ENCODE data around the gene NELL1. TPM values are rescaled to one million over a fixed set of nuclear protein-coding genes. Genes with fewer than 3 reads are reported as not detected.

The NELL1 gene
- total RNA-seq, 4 donors from 2014 or later: not detected

DNA sequence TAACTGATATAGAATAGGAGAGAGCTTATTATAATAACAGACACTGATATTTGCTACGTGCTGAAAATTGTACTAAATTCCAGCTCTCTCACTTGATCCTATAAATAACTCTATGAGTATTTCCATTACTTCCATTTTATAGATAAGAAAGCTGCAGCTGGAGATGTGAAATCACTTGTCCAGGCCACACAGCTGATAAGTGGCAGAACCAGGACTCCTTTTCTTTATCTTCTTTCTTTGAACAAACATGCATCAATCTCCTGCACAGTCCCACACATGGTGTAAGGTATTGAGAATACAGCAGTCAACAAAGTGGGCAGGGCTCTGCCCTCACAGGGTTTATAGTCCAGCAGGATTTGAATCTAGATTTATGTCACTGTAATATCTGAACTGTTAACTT, 652.1 kb downstream of the NELL1 start:
- Histone ChIP-seq H3K4me1 (no peaks in the 10 kb centered on the region), H3K27ac (no peak overlapping the region), H3K9me3 (no peaks in the 10 kb centered on the region), H3K27me3 (no peaks in the 10 kb centered on the region), H3K36me3 (no peaks in the 10 kb centered on the region), H3K4me3 (replicated peaks in 1 of 3) (no peak overlapping the region)
- intact Hi-C loops (cut with DNase I): no loop called here
- 51 to 55% methylated on average over 1 of the region's 1 CpG for WGBS, 2 donors
- DNase-seq: no peak
- TF ChIP-seq POLR2A (IDR thresholded peaks at IDR 0.05): no peak
- TF ChIP-seq, protein P1, sequence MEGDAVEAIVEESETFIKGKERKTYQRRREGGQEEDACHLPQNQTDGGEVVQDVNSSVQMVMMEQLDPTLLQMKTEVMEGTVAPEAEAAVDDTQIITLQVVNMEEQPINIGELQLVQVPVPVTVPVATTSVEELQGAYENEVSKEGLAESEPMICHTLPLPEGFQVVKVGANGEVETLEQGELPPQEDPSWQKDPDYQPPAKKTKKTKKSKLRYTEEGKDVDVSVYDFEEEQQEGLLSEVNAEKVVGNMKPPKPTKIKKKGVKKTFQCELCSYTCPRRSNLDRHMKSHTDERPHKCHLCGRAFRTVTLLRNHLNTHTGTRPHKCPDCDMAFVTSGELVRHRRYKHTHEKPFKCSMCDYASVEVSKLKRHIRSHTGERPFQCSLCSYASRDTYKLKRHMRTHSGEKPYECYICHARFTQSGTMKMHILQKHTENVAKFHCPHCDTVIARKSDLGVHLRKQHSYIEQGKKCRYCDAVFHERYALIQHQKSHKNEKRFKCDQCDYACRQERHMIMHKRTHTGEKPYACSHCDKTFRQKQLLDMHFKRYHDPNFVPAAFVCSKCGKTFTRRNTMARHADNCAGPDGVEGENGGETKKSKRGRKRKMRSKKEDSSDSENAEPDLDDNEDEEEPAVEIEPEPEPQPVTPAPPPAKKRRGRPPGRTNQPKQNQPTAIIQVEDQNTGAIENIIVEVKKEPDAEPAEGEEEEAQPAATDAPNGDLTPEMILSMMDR (IDR thresholded peaks at IDR 0.05): no peak

DNA sequence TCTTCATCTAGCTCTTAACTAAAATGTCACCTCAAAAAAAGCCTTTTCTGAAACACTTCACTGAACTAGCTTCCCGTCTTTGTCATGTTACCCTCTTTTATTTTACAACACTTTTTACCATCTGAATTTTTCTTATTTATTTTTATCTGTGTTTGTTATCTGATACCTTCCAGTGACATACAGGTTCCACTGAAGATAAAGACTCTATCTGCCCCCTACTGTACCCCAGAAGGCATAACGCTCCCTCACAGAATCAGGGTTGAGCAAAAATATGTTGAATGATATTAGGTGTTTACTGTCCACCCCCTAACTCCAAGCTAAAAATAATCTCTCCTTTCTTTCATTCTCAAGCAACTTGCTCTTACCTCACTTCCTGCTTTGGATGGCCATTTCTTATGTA, 654.2 kb downstream of the NELL1 start:
- no peaks in the 10 kb centered on the region for H3K36me3 ChIP-seq
- no peak overlapping the region for H3K27ac ChIP-seq
- H3K4me1 ChIP-seq: no peaks in the 10 kb centered on the region
- intact Hi-C loops (cut with DNase I): no loop called here
- no peaks in the 10 kb centered on the region for H3K9me3 ChIP-seq
- no peak for DNase-seq
- 84 to 86% methylated on average over 2 of the region's 2 CpGs for WGBS, 2 donors
- no peaks in the 10 kb centered on the region for H3K27me3 ChIP-seq
- H3K4me3 ChIP-seq (replicated peaks in 1 of 3): no peak overlapping the region
- TF ChIP-seq POLR2A (IDR thresholded peaks at IDR 0.05): no peak
- TF ChIP-seq, protein P1 (IDR thresholded peaks at IDR 0.05): no peak

DNA sequence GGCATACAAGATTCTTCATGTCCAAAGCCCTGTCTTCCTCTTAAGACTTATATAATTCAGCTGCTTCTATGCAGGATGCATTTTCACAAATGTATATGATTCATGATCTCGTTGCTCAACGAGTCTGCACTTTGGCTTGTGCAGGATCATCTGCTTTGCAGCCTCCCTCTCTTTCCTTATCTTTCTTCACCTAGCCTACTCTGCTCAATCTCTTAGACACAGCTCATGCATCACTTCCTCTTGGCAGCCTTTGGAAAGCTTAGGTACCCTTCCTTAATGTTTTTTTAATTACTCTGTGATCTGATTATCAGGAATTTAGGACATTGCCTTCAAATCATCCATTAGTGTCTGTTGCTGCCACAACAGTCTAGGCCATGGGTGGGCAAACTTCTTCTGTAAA, 673.8 kb downstream of the NELL1 start:
- TF ChIP-seq, protein P1 (IDR thresholded peaks at IDR 0.05): no peak
- no peak for TF ChIP-seq POLR2A (IDR thresholded peaks at IDR 0.05)
- WGBS, 2 donors: 67 to 76% methylated on average over 2 of the region's 2 CpGs
- no peaks in the 10 kb centered on the region for H3K4me1 ChIP-seq

DNA sequence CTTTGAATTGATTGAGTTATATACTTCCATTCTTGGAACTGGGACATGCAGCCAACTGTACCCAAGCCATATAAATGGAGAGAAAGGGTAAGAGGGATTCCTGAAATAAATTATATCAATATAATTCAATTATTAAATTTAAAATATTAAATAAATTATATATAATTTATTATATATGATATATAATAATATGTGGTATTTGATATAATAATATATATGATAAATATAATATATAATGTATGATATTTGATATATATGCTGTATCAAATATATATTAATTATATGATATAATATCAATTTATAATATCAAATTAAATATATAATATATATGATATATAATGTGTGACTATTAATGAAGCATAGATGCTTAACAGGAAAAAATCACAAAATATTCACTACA, 677.0 kb downstream of the NELL1 start:
- H3K27ac ChIP-seq: no peak overlapping the region
- TF ChIP-seq, protein P1 (IDR thresholded peaks at IDR 0.05): no peak
- no peak for TF ChIP-seq POLR2A (IDR thresholded peaks at IDR 0.05)

More for the DNA sequence above, 673.8 kb downstream of the NELL1 start:
- H3K36me3 ChIP-seq: no peaks in the 10 kb centered on the region
- intact Hi-C loops (cut with DNase I): no loop called here
- no peak overlapping the region for H3K4me3 ChIP-seq (replicated peaks in 1 of 3)
- no peak overlapping the region for H3K27ac ChIP-seq
- no peaks in the 10 kb centered on the region for H3K9me3 ChIP-seq
- no peak for DNase-seq
- no peaks in the 10 kb centered on the region for H3K27me3 ChIP-seq

DNA sequence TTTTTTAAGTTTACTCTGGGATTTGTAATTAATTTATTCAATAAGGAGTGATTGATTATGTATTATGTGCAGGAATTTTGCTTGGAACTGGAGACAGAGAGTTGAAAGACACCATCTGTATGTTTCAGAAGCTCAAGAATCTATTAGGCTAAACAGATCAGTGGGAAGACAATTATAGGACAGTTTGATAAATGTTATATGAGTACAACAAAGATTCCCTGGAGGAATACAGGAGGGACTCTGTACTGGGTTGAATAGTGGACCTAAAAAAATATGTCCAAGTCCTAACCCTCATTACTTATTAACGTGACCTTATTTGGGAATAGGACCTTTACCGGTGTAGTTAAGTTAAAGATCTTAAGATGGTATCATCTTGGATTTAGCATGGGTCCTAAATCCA, 681.2 kb downstream of the NELL1 start:
- DNase-seq: no peak
- H3K4me3 ChIP-seq (replicated peaks in 1 of 3): no peak overlapping the region
- intact Hi-C loops (cut with DNase I): no loop called here
- H3K27me3 ChIP-seq: no peaks in the 10 kb centered on the region
- H3K36me3 ChIP-seq: no peaks in the 10 kb centered on the region
- TF ChIP-seq, protein P1 (IDR thresholded peaks at IDR 0.05): no peak
- no peak overlapping the region for H3K27ac ChIP-seq
- peaks cover 13 to 14% of the 10 kb centered on the region in 2 donors for H3K4me1 ChIP-seq
- WGBS, 2 donors: 88 to 96% methylated on average over 2 of the region's 2 CpGs
- H3K9me3 ChIP-seq: no peaks in the 10 kb centered on the region

More for the DNA sequence above, 677.0 kb downstream of the NELL1 start:
- no peaks in the 10 kb centered on the region for H3K9me3 ChIP-seq
- no peaks in the 10 kb centered on the region for H3K4me1 ChIP-seq
- no peak for DNase-seq
- intact Hi-C loops (cut with DNase I): no loop called here
- no peak overlapping the region for H3K4me3 ChIP-seq (replicated peaks in 1 of 3)
- no peaks in the 10 kb centered on the region for H3K27me3 ChIP-seq
- no peaks in the 10 kb centered on the region for H3K36me3 ChIP-seq
